ENCODE data around the gene NHSL1.

DNA sequence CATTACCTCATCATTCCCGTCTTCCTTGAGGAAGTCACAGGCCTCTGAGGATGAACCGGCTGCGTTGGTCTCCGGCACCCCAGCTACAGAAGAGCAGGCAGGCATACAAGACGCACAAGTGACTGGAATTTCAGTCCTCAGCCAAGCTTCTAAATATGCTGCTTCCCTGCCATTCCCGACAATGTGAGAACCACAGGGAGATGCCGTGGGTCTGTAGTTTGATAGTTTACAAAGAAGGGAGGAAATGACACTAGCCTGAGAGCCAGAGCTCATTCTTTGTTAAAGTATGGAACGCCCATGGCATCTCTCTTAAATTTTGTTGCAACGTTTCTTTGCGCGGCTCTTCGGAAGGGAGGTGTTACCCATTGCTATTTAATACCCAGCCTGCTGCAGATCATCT is 69.5 kb downstream of the NHSL1 start:
- TF ChIP-seq CTCF (conservative IDR thresholded peaks at IDR 0.05 in 1 of 2, IDR thresholded peaks at IDR 0.05 in 1 of 2; ENCODE audit: extremely low read depth in 1 of 2, insufficient read depth in 1 of 2, low read depth in 1 of 2, low read length in 2 of 2) (no peak), EZH2 (IDR thresholded peaks at IDR 0.05; ENCODE audit: borderline replicate concordance, low read length) (no peak)

All from mammary epithelial cell (primary cell).